Endothelial cell of umbilical vein (primary cell): Measurements from ENCODE around the gene ST3GAL5. TPM values are rescaled to one million over a fixed set of nuclear protein-coding genes. Genes with fewer than 3 reads are reported as not detected.

Experiments
- BruUV-seq: library from RNA; stranded (reverse); fragments of 400-500 nt; replicated peaks from 2 replicates; lab custom pipeline; 2021; lab: Mats Ljungman, UMichigan
- CTCF ChIA-PET: fragments of 300-600, 350-600 bp; sonication (Branson Sonifier 250); formaldehyde crosslinking; loops from one replicate; lab custom pipeline; 2021; ENCODE audit warnings: antibody characterized with exemption, inconsistent platforms; lab: Charles Lee
- POLR2A ChIA-PET: fragments of 300-600, 350-600 bp; sonication (Branson Sonifier 250); formaldehyde crosslinking; loops from one replicate; lab custom pipeline; 2021; ENCODE audit warnings: antibody characterized with exemption, inconsistent platforms; lab: Charles Lee
- DNase-seq: peaks from one replicate; pipeline ENCODE4 v3.0.0-alpha.2; 2011; ENCODE audit warnings: low read depth, low spot score
- FAIRE-seq: peaks from 2 replicates; lab custom pipeline; 2011; peaks lifted over from hg19 to GRCh38; lab: Jason Lieb, UNC
- H2AFZ ChIP-seq: 2 replicates; pipeline ENCODE4 v1.6.0; 2012; ENCODE audit warnings: low read depth, low read length, control low read depth, inconsistent platforms
- H3K27ac ChIP-seq: 2 replicates; pipeline ENCODE4 v1.5.1; 2011; ENCODE audit warnings: low read depth, mild to moderate bottlenecking, control low read depth, low read length, moderate library complexity; ENCODE audit not compliant: insufficient read depth
- H3K27me3 ChIP-seq, 2 experiments: 2 replicates each; pipeline versions ENCODE4 v1.6.0 to v1.6.1; 2011; ENCODE audit warnings: low read length in 2 of 2, mixed read lengths in 1 of 2; ENCODE audit not compliant: control insufficient read depth in 2 of 2, insufficient read depth in 2 of 2
- H3K36me3 ChIP-seq, 2 experiments: 2 replicates in 1 of 2; 3 replicates in 1 of 2; pipeline ENCODE4 v1.5.1; 2011; ENCODE audit warnings: low read length in 2 of 2, mild to moderate bottlenecking in 1 of 2, moderate library complexity in 1 of 2; ENCODE audit not compliant: control insufficient read depth in 2 of 2, insufficient read depth in 2 of 2; ENCODE audit errors: extremely low read depth in 1 of 2
- H3K4me1 ChIP-seq: 3 replicates; pipeline ENCODE4 v1.5.1; 2011; ENCODE audit warnings: mild to moderate bottlenecking, low read length; ENCODE audit not compliant: control insufficient read depth, insufficient read depth; ENCODE audit errors: extremely low read depth
- H3K4me2 ChIP-seq: 2 replicates; pipeline ENCODE4 v1.6.1; 2011; ENCODE audit warnings: low read length, control low read depth, mixed read lengths; ENCODE audit not compliant: insufficient read depth
- H3K4me3 ChIP-seq, 3 experiments: fragments of 200-600 bp in 1 of 3; sonication (generic), shearing (Covaris generic) in 1 of 3; replicated peaks in 1 of 3; 2 replicates each; pipeline ENCODE4 v1.5.1; 2011 to 2016; ENCODE audit warnings: control low read depth in 3 of 3, low read length in 3 of 3, mild to moderate bottlenecking in 2 of 3, inconsistent platforms in 1 of 3, low read depth in 1 of 3, moderate library complexity in 1 of 3; ENCODE audit not compliant: insufficient read depth in 1 of 3
- H3K79me2 ChIP-seq: 2 replicates; pipeline ENCODE4 v1.6.0; 2012; ENCODE audit warnings: low read length, inconsistent platforms; ENCODE audit not compliant: control insufficient read depth, insufficient read depth
- H3K9ac ChIP-seq: replicated peaks from 2 replicates; pipeline ENCODE3; 2011; ENCODE audit warnings: low read length, control low read depth; ENCODE audit not compliant: insufficient read depth; ENCODE audit errors: extremely low read depth
- H3K9me1 ChIP-seq: replicated peaks from 3 replicates; pipeline ENCODE4 v1.6.0; 2011; ENCODE audit warnings: mild to moderate bottlenecking, low read length; ENCODE audit not compliant: control insufficient read depth, insufficient read depth; ENCODE audit errors: extremely low read depth
- H3K9me3 ChIP-seq: replicated peaks from 2 replicates; pipeline ENCODE4 v1.5.1; 2012; ENCODE audit warnings: low read length, inconsistent platforms; ENCODE audit not compliant: control insufficient read depth, insufficient read depth
- H4K20me1 ChIP-seq: replicated peaks from 2 replicates; pipeline ENCODE3; 2011; ENCODE audit warnings: mild to moderate bottlenecking, low read length; ENCODE audit not compliant: control insufficient read depth, insufficient read depth; ENCODE audit errors: extremely low read depth
- CTCF ChIP-seq, 2 donors: IDR thresholded peaks; 1 replicate in 1 of 2; 2 replicates in 1 of 2; pipeline ENCODE4 v1.5.1; 2011; ENCODE audit warnings: low read length in 2 of 2, mild to moderate bottlenecking in 2 of 2, moderate library complexity in 2 of 2, control low read depth in 1 of 2, inconsistent platforms in 1 of 2, low read depth in 1 of 2; ENCODE audit not compliant: insufficient read depth in 1 of 2; ENCODE audit errors: extremely low read depth in 1 of 2
- EZH2 ChIP-seq: IDR thresholded peaks from 2 replicates; pipeline ENCODE4 v1.6.1; 2012; ENCODE audit warnings: borderline replicate concordance, low read depth, mild to moderate bottlenecking, moderate library complexity, low read length, inconsistent platforms; ENCODE audit not compliant: severe bottlenecking
- FOS ChIP-seq: IDR thresholded peaks from 2 replicates; pipeline ENCODE4 v1.6.1; 2011; ENCODE audit warnings: mild to moderate bottlenecking, low read length, moderate library complexity, borderline replicate concordance; ENCODE audit not compliant: insufficient read depth
- GATA2 ChIP-seq: IDR thresholded peaks from 2 replicates; pipeline ENCODE4 v1.7.0; 2011; ENCODE audit warnings: low read depth, mild to moderate bottlenecking, moderate library complexity, mixed read lengths, low read length; ENCODE audit not compliant: insufficient read length, insufficient read depth
- JUN ChIP-seq: IDR thresholded peaks from 2 replicates; pipeline ENCODE4 v1.6.1; 2011; ENCODE audit warnings: borderline replicate concordance, low read depth; ENCODE audit not compliant: insufficient read length, insufficient read depth
- MAX ChIP-seq: IDR thresholded peaks from 2 replicates; pipeline ENCODE4 v1.6.1; 2011; ENCODE audit not compliant: insufficient read depth, insufficient read length
- MYC ChIP-seq: IDR thresholded peaks from one replicate; pipeline ENCODE4 v1.6.1; 2011; ENCODE audit warnings: mild to moderate bottlenecking, low read depth, low read length
- POLR2A ChIP-seq: IDR thresholded peaks from 2 replicates; pipeline ENCODE4 v1.6.1; 2012; ENCODE audit warnings: low read depth, mild to moderate bottlenecking, control low read depth, low read length
- POLR2AphosphoS5 ChIP-seq: IDR thresholded peaks from 2 replicates; pipeline ENCODE4 v1.6.1; 2012; ENCODE audit warnings: low read depth, mild to moderate bottlenecking, control low read depth, low read length, moderate library complexity; ENCODE audit not compliant: insufficient read depth
- dilution Hi-C: fragments of 300-500 bp; cut with MboI; formaldehyde crosslinking; loops from one replicate; pipeline ENCODE4 v1.15.0; 2019; ENCODE audit warnings: low sequenced_read_pairs; ENCODE audit not compliant: extremely low pct_ligation_motif_present
- intact Hi-C: fragments of 100-400 bp; cut with micrococcal nuclease; formaldehyde crosslinking; loops from one replicate; pipeline ENCODE4 v1.10.0; 2022
- polyA plus RNA-seq, 4 experiments: library from polyadenylated mRNA; depleted of rRNA in 3 of 4; stranded (reverse) in 3 of 4; unstranded in 1 of 4; fragments of >200 nt; gene quantifications; 2 replicates each; pipeline versions ENCODE4 v1.2.1 to v1.2.3, GENCODE V29; 2011 to 2012; ENCODE audit warnings: missing spikeins in 1 of 4
- total RNA-seq: library from RNA; stranded (reverse); gene quantifications from 2 replicates; pipeline ENCODE4 v1.2.3, GENCODE V29; 2021

Gene ST3GAL5
- total and polyA plus RNA-seq, 2 donors (not counting 3 experiments of a cell fraction or from before 2014, with no cell fraction given) = 9.5 to 16.0 TPM

- Histone ChIP-seq H3K4me3 (no peak overlapping the region), H3K9ac (no peak overlapping the region), H3K4me2 (no peak overlapping the region), H3K4me1 (peaks cover 11% of the 10 kb centered on the region), H3K27me3 (no peaks in the 10 kb centered on the region), H3K9me3 (no peaks in the 10 kb centered on the region), H3K27ac (no peak overlapping the region), H3K36me3 (no peaks in the 10 kb centered on the region), H2AFZ (no peak overlapping the region), H3K9me1 (no peaks in the 10 kb centered on the region), H3K79me2 (no peaks in the 10 kb centered on the region), H4K20me1 (no peaks in the 10 kb centered on the region)
- intact Hi-C loops (no loop called here), dilution Hi-C loops (no loop called here)
- FAIRE-seq (peak; percentile 8), DNase-seq (no peak)
- POLR2A ChIA-PET = interaction anchor here (0.6 kb wide), 1 partner anchor 487 kb away, joined by 4 read pairs; no protein-coding TSS in a partner anchor
- no peak for TF ChIP-seq CTCF (IDR thresholded peaks at IDR 0.05; ENCODE audit: extremely low read depth in 1 of 2, insufficient read depth in 1 of 2, low read depth in 1 of 2, low read length in 2 of 2)
- TF ChIP-seq MAX = no peak
- no peak for TF ChIP-seq POLR2A
- TF ChIP-seq MYC = no peak
- no peak for TF ChIP-seq POLR2AphosphoS5
- TF ChIP-seq GATA2 = no peak
- TF ChIP-seq FOS = no peak
- TF ChIP-seq EZH2 = no peak
- no peak for TF ChIP-seq JUN
- CTCF ChIA-PET = interaction anchor here (0.9 to 3.5 kb wide), 3 partner anchors 14 to 228 kb away, joined by 3 to 13 read pairs (median 5); no protein-coding TSS in a partner anchor
- no TSS peak for BruUV-seq
These were observed 37.3 kb downstream of the ST3GAL5 start for GRCh38 chr2:85851253-85852151.
